Brain pericyte (primary cell): ENCODE data around the gene TACC2.

Experiments used
- DNase-seq: peaks from one replicate; pipeline ENCODE4 v3.0.0-alpha.2; 2012; ENCODE audit warnings: low read depth, low spot score

Gene TACC2

DNA sequence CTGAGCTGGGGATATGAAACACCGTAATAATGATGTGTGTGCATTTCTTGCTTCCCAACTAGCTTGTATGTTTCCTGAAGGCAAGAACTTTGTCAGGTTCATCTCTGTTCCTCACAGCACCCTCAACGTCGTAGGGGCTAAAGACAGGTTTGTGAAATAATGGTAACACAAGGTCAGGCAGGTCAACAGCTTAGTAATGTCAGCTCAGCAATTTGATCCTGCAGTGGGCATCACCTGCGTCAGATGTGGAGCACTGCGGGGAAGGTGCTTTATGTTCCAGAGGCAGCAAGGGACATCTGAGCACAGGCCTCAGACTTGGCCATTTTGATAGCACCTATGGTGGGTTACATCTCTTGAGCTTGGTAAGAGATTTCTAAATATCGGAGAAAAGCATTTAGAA is 230.4 kb downstream of the TACC2 start:
- no peak for DNase-seq

- DNase-seq = no peak
Observed at GRCh38 chr10:122220736-122221135, 231.8 kb downstream of the TACC2 start.

DNA sequence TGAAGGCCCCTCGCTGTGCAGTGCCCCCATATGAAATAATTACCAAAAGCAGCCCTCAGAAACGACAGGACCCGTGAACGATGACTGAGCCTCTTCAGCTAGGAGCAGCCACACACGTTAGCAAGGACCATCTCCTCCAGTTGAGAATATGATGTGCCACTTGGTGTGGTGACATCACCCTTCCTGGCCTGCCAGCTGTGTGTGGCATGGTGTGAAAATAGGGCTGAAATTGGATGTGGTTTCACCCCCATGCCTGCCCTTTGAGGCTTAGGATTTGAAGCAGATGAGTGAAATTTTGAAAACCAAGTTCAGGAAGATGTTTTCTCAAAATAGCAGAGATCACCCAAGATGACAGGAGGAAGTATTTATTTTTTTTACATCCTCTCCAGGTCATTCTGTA is 233.0 kb downstream of the TACC2 start:
- no peak for DNase-seq

DNA sequence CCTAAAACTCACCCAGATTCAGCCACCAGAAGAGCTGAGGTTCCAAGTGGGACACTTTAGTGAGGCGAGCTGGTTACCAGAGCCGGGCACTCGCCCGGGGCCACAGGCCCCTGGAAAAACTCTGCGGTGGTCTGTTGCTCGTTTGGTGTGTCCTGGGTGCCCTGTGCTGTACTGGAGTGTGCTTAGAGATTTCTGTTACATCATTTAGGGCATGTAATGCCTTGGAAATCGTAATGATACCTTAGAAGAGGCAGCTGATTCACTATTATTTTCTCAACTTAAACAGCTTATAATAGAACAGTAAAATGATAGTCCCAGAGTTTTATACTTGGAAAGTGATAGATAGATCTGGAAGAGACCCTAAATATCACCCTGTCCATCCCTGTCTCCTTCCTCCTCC is 233.7 kb downstream of the TACC2 start:
- no peak for DNase-seq

- no peak for DNase-seq
Observed at GRCh38 chr10:122224159-122224558, 235.2 kb downstream of the TACC2 start.

- no peak for DNase-seq
Observed at GRCh38 chr10:122225330-122225729, 236.4 kb downstream of the TACC2 start.

DNA sequence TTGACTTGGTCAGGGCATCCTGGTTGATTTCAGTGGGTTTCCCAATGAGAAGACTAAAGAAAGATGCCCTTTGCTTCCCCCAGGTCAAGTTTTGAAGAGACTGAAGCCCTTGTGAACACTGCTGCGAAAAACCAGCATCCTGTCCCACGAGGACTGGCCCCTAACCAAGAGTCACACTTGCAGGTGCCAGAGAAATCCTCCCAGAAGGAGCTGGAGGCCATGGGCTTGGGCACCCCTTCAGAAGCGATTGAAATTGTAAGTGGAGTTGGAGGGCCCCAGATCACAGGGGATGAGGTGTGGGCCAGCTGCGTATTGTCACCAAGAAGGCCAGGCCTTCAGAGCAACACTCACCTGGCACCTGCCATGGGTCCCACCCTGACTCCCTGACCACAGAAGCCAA is 238.8 kb downstream of the TACC2 start:
- no peak for DNase-seq

GRCh38 chr10:122229666-122230065 is 240.7 kb downstream of the TACC2 start:
- no peak for DNase-seq

GRCh38 chr10:122230222-122230621 is 241.3 kb downstream of the TACC2 start:
- DNase-seq = no peak

- no peak for DNase-seq
Observed at GRCh38 chr10:122232769-122233168, 243.8 kb downstream of the TACC2 start.

- DNase-seq = no peak
Observed at GRCh38 chr10:122233857-122234348, 244.9 kb downstream of the TACC2 start.

GRCh38 chr10:122234416-122234815 is 245.5 kb downstream of the TACC2 start:
- DNase-seq = no peak

- no peak for DNase-seq
Observed at GRCh38 chr10:122236690-122237306, 247.8 kb downstream of the TACC2 start.

GRCh38 chr10:122237331-122237990 is 248.5 kb downstream of the TACC2 start:
- DNase-seq = no peak

DNA sequence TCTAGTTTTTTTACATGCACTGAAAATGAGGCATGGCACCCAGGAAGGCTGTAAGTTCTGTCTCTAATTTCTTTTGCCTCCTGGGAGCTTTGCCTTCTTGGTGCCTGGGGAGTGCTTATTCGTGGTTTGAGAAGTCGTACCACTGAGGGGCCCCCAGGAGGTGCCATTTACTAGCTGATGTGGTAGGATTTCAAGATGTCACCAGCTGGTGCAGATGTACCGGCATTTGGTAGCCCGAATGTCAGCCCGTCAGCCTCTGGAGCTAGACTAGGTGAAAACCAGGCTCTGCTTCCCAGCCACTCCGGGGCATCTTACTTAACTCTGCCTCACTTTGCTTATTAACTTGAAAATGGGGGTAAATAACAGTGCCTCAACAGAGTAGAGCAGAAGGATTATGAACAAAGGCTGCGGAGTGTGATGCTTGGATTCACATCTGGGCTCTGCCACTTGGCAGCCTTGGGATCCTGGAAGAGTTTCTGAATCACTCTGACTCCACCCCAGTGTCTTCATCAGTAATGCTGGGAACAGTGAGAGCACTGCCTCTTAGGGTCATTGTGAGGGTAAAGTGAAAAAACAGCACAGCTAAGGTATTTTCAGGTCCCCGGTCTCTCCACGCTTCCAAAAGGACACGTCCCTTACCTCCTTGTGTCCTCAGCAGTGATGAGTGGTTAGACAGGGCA is 250.8 kb downstream of the TACC2 start:
- DNase-seq = no peak

- no peak for DNase-seq
Observed at GRCh38 chr10:122240401-122240800, 251.4 kb downstream of the TACC2 start.

DNA sequence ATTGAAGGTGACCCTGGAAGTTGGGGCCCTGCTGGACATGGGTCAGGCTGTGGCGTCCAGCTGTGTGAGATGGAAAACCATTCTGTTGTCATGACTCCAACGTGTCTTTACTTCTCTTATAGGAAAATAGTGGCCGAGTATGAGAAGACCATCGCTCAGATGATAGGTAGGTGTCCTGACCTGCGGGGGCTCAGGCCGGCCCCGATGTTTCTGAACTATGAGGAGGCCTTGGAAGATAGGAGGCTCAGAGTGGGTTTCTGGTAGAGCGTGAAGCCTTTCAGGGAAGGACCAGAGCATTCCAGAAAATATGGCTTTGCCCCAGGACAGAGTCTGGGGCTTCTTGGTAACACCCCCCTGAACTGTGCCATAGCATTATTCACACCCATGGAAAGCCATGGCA is 252.9 kb downstream of the TACC2 start:
- no peak for DNase-seq

DNA sequence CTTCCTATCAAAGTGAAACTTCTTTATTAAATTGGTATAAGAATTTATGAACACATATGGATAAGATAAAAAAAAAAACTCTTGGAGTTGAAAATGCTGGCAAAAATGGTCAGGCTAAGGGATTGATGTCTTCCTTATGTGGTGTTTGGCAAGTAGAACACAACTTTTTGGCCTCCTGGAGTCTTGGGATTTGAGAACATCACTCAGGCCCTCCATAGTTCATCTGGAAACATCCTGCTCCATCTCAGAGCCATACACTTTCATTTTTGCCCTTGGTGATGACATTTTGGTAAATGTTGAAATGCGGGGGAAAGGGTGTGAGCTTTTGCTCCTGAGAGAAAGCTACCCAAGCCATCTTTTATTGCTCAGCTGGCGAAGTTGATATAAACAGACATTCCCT is 254.6 kb downstream of the TACC2 start:
- DNase-seq = no peak

DNA sequence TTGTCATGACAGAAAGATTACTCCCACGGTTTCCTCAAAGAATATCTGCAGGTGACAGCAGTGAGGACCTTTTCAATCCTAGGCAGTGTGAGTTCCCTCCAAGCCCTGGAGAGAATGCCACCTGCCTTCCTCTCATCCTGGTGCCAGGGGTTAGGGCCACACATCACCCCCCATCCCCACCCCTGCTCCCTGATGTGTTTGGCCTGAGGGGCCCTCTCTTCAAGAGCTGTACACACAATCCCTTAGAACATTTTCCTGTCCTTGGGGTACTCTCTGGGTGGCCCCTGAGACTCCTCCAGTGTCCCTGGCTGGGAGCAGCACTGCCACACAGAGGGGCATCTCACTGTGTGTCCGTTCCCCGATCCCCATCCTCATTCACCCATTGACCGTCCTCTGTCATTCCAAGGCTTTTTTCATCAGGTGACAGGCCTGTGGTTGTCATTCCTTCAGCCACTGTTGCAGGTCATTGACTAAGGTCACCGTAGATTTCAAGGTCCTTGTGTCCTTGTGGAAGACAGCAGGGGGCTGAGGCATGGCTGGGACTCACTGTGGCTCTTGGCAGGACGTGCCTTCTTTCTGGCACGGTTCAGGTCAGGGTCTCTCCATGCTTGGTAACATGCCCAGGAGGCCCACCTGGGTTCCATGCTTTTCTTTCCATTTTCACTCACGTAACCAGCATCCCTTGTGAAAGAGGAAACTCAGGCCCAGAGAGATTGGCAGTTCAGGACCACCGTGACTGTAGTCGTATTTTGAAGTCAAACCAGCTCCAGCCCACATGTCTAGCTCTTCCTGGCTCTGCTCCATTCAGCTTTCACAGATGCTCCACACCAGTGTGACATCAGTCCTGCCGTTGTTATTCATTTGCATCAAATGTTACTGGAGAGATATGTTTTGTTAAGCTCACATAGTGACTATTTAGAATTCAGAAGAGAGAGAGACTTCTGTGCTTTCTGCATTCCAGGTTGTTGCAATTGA is 255.3 kb downstream of the TACC2 start:
- DNase-seq = no peak

- DNase-seq = no peak
Observed at GRCh38 chr10:122245136-122245535, 256.2 kb downstream of the TACC2 start.

DNA sequence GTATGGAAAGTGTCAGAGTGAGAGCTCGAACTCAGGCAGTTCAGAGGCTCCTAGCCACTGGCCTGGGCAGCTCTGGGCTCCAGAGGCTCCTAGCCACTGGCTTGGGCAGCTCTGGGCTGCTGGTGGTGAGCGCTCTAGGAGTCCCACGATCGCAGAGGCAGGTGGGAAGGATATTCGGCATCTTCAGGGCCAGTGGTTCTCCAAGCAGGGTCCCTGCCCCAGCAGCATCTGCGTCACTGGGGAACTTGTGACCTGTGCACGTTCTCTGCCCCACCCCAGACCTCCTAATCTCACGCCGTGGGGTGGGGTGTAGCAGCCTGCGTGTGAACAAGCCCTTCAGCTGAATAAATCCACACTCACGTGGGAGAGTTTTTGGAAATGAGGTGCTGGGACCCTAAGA is 256.9 kb downstream of the TACC2 start:
- DNase-seq = no peak
